ENCODE measurements around the gene SDK1.

- TF ChIP-seq PATZ1 (tag by site-specific recombination; IDR thresholded peaks at IDR 0.05) (no peak), CTCF (tag by site-specific recombination; IDR thresholded peaks at IDR 0.05) (no peak), ZXDB (tag by site-specific recombination; IDR thresholded peaks at IDR 0.05) (no peak)
Measured at GRCh38 chr7:3673524-3673923, 372.5 kb downstream of the SDK1 start.

Data from HEK293 (cell line).